ENCODE results near the gene RAD51B.

DNA sequence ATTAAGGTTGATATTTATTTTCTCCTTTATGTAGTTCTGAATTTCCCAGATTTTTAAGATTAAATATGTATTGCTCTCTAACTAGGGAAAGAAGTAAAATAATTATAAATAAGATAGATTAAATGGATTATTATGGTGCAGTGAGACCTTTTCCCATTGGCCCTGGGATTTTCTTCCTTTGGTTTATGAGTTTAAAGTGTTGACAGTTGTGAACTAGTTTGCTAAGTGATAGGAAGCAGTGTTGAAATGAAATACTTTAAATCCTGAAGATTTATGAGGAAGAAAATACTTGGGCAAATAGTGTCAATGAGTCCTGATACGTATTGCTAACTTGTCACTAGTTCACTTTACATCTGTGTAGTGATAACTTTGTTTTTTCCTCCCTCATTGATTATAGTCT, 188.9 kb downstream of the RAD51B start:
- TF ChIP-seq, protein P1, sequence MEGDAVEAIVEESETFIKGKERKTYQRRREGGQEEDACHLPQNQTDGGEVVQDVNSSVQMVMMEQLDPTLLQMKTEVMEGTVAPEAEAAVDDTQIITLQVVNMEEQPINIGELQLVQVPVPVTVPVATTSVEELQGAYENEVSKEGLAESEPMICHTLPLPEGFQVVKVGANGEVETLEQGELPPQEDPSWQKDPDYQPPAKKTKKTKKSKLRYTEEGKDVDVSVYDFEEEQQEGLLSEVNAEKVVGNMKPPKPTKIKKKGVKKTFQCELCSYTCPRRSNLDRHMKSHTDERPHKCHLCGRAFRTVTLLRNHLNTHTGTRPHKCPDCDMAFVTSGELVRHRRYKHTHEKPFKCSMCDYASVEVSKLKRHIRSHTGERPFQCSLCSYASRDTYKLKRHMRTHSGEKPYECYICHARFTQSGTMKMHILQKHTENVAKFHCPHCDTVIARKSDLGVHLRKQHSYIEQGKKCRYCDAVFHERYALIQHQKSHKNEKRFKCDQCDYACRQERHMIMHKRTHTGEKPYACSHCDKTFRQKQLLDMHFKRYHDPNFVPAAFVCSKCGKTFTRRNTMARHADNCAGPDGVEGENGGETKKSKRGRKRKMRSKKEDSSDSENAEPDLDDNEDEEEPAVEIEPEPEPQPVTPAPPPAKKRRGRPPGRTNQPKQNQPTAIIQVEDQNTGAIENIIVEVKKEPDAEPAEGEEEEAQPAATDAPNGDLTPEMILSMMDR (IDR thresholded peaks at IDR 0.05; ENCODE audit: insufficient read depth, low read length), result no peak
- TF ChIP-seq, protein P2, sequence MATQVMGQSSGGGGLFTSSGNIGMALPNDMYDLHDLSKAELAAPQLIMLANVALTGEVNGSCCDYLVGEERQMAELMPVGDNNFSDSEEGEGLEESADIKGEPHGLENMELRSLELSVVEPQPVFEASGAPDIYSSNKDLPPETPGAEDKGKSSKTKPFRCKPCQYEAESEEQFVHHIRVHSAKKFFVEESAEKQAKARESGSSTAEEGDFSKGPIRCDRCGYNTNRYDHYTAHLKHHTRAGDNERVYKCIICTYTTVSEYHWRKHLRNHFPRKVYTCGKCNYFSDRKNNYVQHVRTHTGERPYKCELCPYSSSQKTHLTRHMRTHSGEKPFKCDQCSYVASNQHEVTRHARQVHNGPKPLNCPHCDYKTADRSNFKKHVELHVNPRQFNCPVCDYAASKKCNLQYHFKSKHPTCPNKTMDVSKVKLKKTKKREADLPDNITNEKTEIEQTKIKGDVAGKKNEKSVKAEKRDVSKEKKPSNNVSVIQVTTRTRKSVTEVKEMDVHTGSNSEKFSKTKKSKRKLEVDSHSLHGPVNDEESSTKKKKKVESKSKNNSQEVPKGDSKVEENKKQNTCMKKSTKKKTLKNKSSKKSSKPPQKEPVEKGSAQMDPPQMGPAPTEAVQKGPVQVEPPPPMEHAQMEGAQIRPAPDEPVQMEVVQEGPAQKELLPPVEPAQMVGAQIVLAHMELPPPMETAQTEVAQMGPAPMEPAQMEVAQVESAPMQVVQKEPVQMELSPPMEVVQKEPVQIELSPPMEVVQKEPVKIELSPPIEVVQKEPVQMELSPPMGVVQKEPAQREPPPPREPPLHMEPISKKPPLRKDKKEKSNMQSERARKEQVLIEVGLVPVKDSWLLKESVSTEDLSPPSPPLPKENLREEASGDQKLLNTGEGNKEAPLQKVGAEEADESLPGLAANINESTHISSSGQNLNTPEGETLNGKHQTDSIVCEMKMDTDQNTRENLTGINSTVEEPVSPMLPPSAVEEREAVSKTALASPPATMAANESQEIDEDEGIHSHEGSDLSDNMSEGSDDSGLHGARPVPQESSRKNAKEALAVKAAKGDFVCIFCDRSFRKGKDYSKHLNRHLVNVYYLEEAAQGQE (IDR thresholded peaks at IDR 0.05; ENCODE audit: insufficient replicate concordance, low read depth), result no peak
- TF ChIP-seq POLR2AphosphoS5 (IDR thresholded peaks at IDR 0.05; ENCODE audit: low read depth) (no peak), GABPA (IDR thresholded peaks at IDR 0.05; ENCODE audit: low read depth) (no peak), SPI1 (IDR thresholded peaks at IDR 0.05; ENCODE audit: borderline replicate concordance, low read depth) (no peak)

Data from HL-60 (cell line).